Adrenal gland (tissue), 12 donors: ENCODE results near the gene ACTR1B. TPM values are rescaled to one million over a fixed set of nuclear protein-coding genes. Genes with fewer than 3 reads are reported as not detected.
"Not testable (repeated sequence)": the region's sequence is repeated elsewhere in the genome, so short reads cannot be mapped to it uniquely, and the experiment has no call there.

Experiments used
- DNase-seq, 7 donors: peaks; one replicate each; pipeline ENCODE4 v3.0.0-alpha.2; 2019 to 2020
- H3K27ac ChIP-seq, 5 donors: fragments of 200-600 bp; sonication (generic) in 4 of 5; 1 replicate in 3 of 5; 2 replicates in 2 of 5; pipeline versions ENCODE4 v1.5.1 to v1.8.0; 2016 to 2020; ENCODE audit warnings: mild to moderate bottlenecking in 1 of 5
- H3K27me3 ChIP-seq: fragments of 200-600 bp; 2 replicates; pipeline ENCODE4 v1.8.0; 2021
- H3K36me3 ChIP-seq, 2 donors: fragments of 200-600 bp; replicated peaks in 1 of 2; 1 replicate in 1 of 2; 2 replicates in 1 of 2; pipeline versions ENCODE4 v1.5.1 to v1.8.0; 2018 to 2022
- H3K4me1 ChIP-seq, 2 donors: fragments of 200-600 bp; replicated peaks in 1 of 2; 1 replicate in 1 of 2; 2 replicates in 1 of 2; pipeline versions ENCODE4 v1.5.1 to v1.8.0; 2018 to 2021
- H3K4me3 ChIP-seq, 4 donors: fragments of 200-600 bp; sonication (generic) in 3 of 4; one replicate each; pipeline ENCODE4 v1.5.1; 2016 to 2018
- H3K9me3 ChIP-seq, 3 donors: fragments of 200-600 bp; sonication (generic) in 1 of 3; replicated peaks in 1 of 3; 1 replicate in 2 of 3; 2 replicates in 1 of 3; pipeline versions ENCODE4 v1.5.1 to v1.8.0; 2016 to 2021
- CTCF ChIP-seq, 6 experiments: fragments of 450-650 bp in 4 of 6; fragments of 200-600 bp in 2 of 6; sonication (generic) in 1 of 6; IDR thresholded peaks; 1 replicate in 5 of 6; 2 replicates in 1 of 6; pipeline versions ENCODE4 v1.5.1 to v1.8.0; 2016 to 2021; ENCODE audit warnings: antibody characterized with exemption in 6 of 6, mild to moderate bottlenecking in 2 of 6, moderate library complexity in 1 of 6
- POLR2A ChIP-seq, 2 donors: fragments of 450-650 bp; IDR thresholded peaks; one replicate each; pipeline ENCODE4 v1.6.1; 2017; ENCODE audit warnings: antibody characterized with exemption in 2 of 2, mild to moderate bottlenecking in 2 of 2, moderate library complexity in 1 of 2
- WGBS, 4 donors: extraction: QIAGEN DNeasy Blood & Tissue Kit in 2 of 4; methylation state at CpG; one replicate each; pipeline versions ENCODE4 v1.1.5 to v1.1.7; 2013 to 2017; 5-methylcytosine and 5-hydroxymethylcytosine counted together
- intact Hi-C, 2 donors: fragments of 100-400 bp; cut with DNase I; formaldehyde crosslinking; loops; one replicate each; pipeline versions ENCODE4 v1.14.1 to v1.15.0; 2022 to 2023
- polyA plus RNA-seq, 3 donors: library from polyadenylated mRNA; stranded (reverse); fragments of 200-250 nt in 2 of 3; fragments of 350-450 nt in 1 of 3; fragmentation: Illumina TruSeq in 1 of 3; extraction: RNeasy Lipid Tissue Mini Kit (QIAGEN cat#74804) in 1 of 3; gene quantifications; one replicate each; pipeline ENCODE4 v1.2.3, GENCODE V29; 2013 to 2014
- total RNA-seq, 9 donors: library from RNA; depleted of rRNA in 4 of 9; stranded (reverse); fragments of >200 nt in 4 of 9; fragments of 120-200 nt in 1 of 9; fragmentation: NEBNext Ultra II Directional in 1 of 9; extraction: Animal tissue kit (Norgen Biotek cat#: 25700) in 1 of 9; gene quantifications; one replicate each; pipeline versions ENCODE4 v1.1.0 to v1.2.4, GENCODE V29; 2013 to 2023
- donor health status: healthy with polysubstance abuse.
- donor health status: Bipolar disorder and iron deficiency.
- donor health status: DM: yes; HTN: yes; CAD: no.
- donor health status: DM: no; HTN: no; CAD: no.
- donor health status: DM: no; HTN: no; CAD: no.
- donor health status: DM: yes; HTN: yes; CAD: no.

The ACTR1B gene
- total and polyA plus RNA-seq, 12 donors, result 39.0 to 130 (median 95.7) TPM

GRCh38 chr2:97644023-97644717, 19.7 kb downstream of the ACTR1B start:
- Histone ChIP-seq H3K4me3 (no peak overlapping the region), H3K9me3 (no peaks in the 10 kb centered on the region), H3K4me1 (peaks cover 6 to 20% of the 10 kb centered on the region in 2 donors), H3K27me3 (no peaks in the 10 kb centered on the region), H3K36me3 (peaks cover 0 to 23% of the 10 kb centered on the region in 2 donors), H3K27ac (no peak overlapping the region)
- intact Hi-C loops, result loop anchor here in 1 of 2 donors (10.0 kb wide), 1 partner anchor 49 kb away; no protein-coding TSS in a partner anchor
- DNase-seq, result no peak
- 86 to 98% (median 95%) methylated on average over 4 of the region's 4 CpGs for WGBS, 4 donors
- no peak for TF ChIP-seq CTCF (IDR thresholded peaks at IDR 0.05)
- no peak for TF ChIP-seq POLR2A (IDR thresholded peaks at IDR 0.05)

GRCh38 chr2:97626049-97626430, 37.8 kb downstream of the ACTR1B start:
- H3K36me3 ChIP-seq, H3K4me3 ChIP-seq, H3K4me1 ChIP-seq, intact Hi-C loops, DNase-seq, H3K9me3 ChIP-seq, H3K27me3 ChIP-seq, H3K27ac ChIP-seq: not testable (repeated sequence)
- 55 to 75% (median 62%) methylated on average over 7 to 8 of the region's 8 CpGs for WGBS, 4 donors

GRCh38 chr2:97625354-97626048, 38.3 kb downstream of the ACTR1B start:
- H3K36me3 ChIP-seq, H3K4me3 ChIP-seq, intact Hi-C loops, H3K9me3 ChIP-seq, H3K27me3 ChIP-seq, DNase-seq, H3K27ac ChIP-seq, H3K4me1 ChIP-seq: not testable (repeated sequence)
- WGBS, 4 donors, result 41 to 60% (median 45%) methylated on average over 2 to 4 of the region's 8 CpGs; no CpG with 5 or more reads in 1 of the 4 donors

- intact Hi-C loops, result not testable (repeated sequence)
These were observed 40.9 kb downstream of the ACTR1B start for GRCh38 chr2:97622976-97623375.

GRCh38 chr2:97620492-97620891, 43.4 kb downstream of the ACTR1B start:
- WGBS, 4 donors, result 70 to 78% (median 74%) methylated on average over 1 of the region's 1 CpG; no CpG with 5 or more reads in 1 of the 4 donors
- H3K27ac ChIP-seq, DNase-seq, H3K4me1 ChIP-seq, H3K9me3 ChIP-seq, H3K4me3 ChIP-seq, H3K27me3 ChIP-seq, intact Hi-C loops, H3K36me3 ChIP-seq: not testable (repeated sequence)

More at GRCh38 chr2:97622976-97623375, 40.9 kb downstream of the ACTR1B start:
- H3K4me3 ChIP-seq, H3K36me3 ChIP-seq, H3K27me3 ChIP-seq, H3K4me1 ChIP-seq, H3K27ac ChIP-seq, H3K9me3 ChIP-seq, DNase-seq: not testable (repeated sequence)

- H3K27ac ChIP-seq, H3K36me3 ChIP-seq, H3K4me3 ChIP-seq, H3K4me1 ChIP-seq, H3K9me3 ChIP-seq, intact Hi-C loops, H3K27me3 ChIP-seq, DNase-seq: not testable (repeated sequence)
- 62 to 86% methylated on average over 5 to 11 of the region's 14 CpGs; no CpG with 5 or more reads in 2 of the 4 donors for WGBS, 4 donors
These were observed 44.7 kb downstream of the ACTR1B start for GRCh38 chr2:97618939-97619827.
